Activated CD4-positive, CD25-positive, alpha-beta regulatory T cell treated with anti-CD3 and anti-CD28 coated beads, Interleukin-2, amount 50 U/mL, for 24 hours (primary cell): ENCODE data around the gene OBI1.
A peak's percentile ranks its signal among the peaks of the same experiment; 100 is the strongest.
"Not testable (repeated sequence)": the region's sequence is repeated elsewhere in the genome, so short reads cannot be mapped to it uniquely, and the experiment has no call there.

Source experiments
- ATAC-seq, 2 donors: fragments of 150-1000 bp; cut with Tn5 transposase; one replicate each; pipeline ENCODE4 v1.10.0; 2021; ENCODE audit warnings: mild to moderate bottlenecking in 1 of 2, moderate library complexity in 1 of 2

Gene OBI1

GRCh38 chr13:78647109-78647678 is 11.8 kb downstream of the OBI1 start:
- not testable (repeated sequence) for ATAC-seq

GRCh38 chr13:78638216-78638615 is 20.7 kb downstream of the OBI1 start:
- peak in 1 of 2 donors; percentile 24 for ATAC-seq

GRCh38 chr13:78636495-78636894 is 22.5 kb downstream of the OBI1 start:
- no peak for ATAC-seq

- ATAC-seq, result no peak
These were observed 26.0 kb downstream of the OBI1 start for GRCh38 chr13:78632996-78633395.

GRCh38 chr13:78631077-78631476 is 27.9 kb downstream of the OBI1 start:
- no peak for ATAC-seq

GRCh38 chr13:78630511-78630910 is 28.4 kb downstream of the OBI1 start:
- no peak for ATAC-seq

GRCh38 chr13:78625384-78625783 is 33.6 kb downstream of the OBI1 start:
- no peak for ATAC-seq

- no peak for ATAC-seq
These were observed 35.8 kb downstream of the OBI1 start for GRCh38 chr13:78623132-78623531.

GRCh38 chr13:78620936-78621470 is 38.0 kb downstream of the OBI1 start:
- ATAC-seq, result no peak

GRCh38 chr13:78618411-78618810 is 40.5 kb downstream of the OBI1 start:
- no peak for ATAC-seq

- ATAC-seq, result no peak
These were observed 47.9 kb downstream of the OBI1 start for GRCh38 chr13:78611040-78611439.

GRCh38 chr13:78610381-78610883 is 48.5 kb downstream of the OBI1 start:
- no peak for ATAC-seq

- ATAC-seq, result peak in 1 of 2 donors; percentile 25
These were observed 49.3 kb downstream of the OBI1 start for GRCh38 chr13:78609464-78610205.

GRCh38 chr13:78608688-78609463 is 50.1 kb downstream of the OBI1 start:
- ATAC-seq, result no peak

GRCh38 chr13:78608252-78608687 is 50.7 kb downstream of the OBI1 start:
- ATAC-seq, result no peak

GRCh38 chr13:78607409-78608251 is 51.3 kb downstream of the OBI1 start:
- no peak for ATAC-seq

GRCh38 chr13:78606471-78607408 is 52.2 kb downstream of the OBI1 start:
- ATAC-seq, result no peak

- no peak for ATAC-seq
These were observed 54.0 kb downstream of the OBI1 start for GRCh38 chr13:78604782-78605611.

- peak; percentile 78 to 80 for ATAC-seq
These were observed 55.6 kb downstream of the OBI1 start, which contains the start of gene POU4F1 for GRCh38 chr13:78603240-78603957. TSS of gene POU4F1 (minus strand) at chr13:78603552. CDS start at chr13:78603326, 226 bp downstream.
